HG03342 (cell line): ENCODE data around the gene SLC5A6.

Experiments used
- ATAC-seq: cut with Tn5 transposase; IDR thresholded peaks from one replicate; pipeline ENCODE4 v1.9.1; 2021; ENCODE audit warnings: mild to moderate bottlenecking, moderate library complexity; ENCODE audit not compliant: unreplicated experiment

SLC5A6 gene

GRCh38 chr2:27211943-27212625 is at the start of gene SLC5A6, which contains the start of gene ATRAID:
TSS of gene SLC5A6 (minus strand) at chr2:27212268. CDS start at chr2:27207650, 4,618 bp downstream.
TSS of gene ATRAID (plus strand) at chr2:27212041. CDS start at chr2:27212369, 328 bp downstream.
- ATAC-seq: peak; percentile 76

- ATAC-seq: no peak
Measured at GRCh38 chr2:27261241-27261925, 49.3 kb upstream of the SLC5A6 start.

GRCh38 chr2:27258051-27258450 is 46.0 kb upstream of the SLC5A6 start:
- no peak for ATAC-seq

GRCh38 chr2:27256855-27257454 is 44.9 kb upstream of the SLC5A6 start:
- ATAC-seq: no peak

GRCh38 chr2:27255660-27256059 is 43.6 kb upstream of the SLC5A6 start:
- no peak for ATAC-seq

GRCh38 chr2:27255187-27255586 is 43.1 kb upstream of the SLC5A6 start:
- no peak for ATAC-seq

- ATAC-seq: no peak
Measured at GRCh38 chr2:27251766-27252165, 39.7 kb upstream of the SLC5A6 start.

GRCh38 chr2:27250652-27251379 is 38.7 kb upstream of the SLC5A6 start:
- ATAC-seq: no peak

GRCh38 chr2:27249891-27250651 is 38.0 kb upstream of the SLC5A6 start:
- ATAC-seq: no peak

- ATAC-seq: no peak
Measured at GRCh38 chr2:27249159-27249890, 37.3 kb upstream of the SLC5A6 start.

GRCh38 chr2:27247893-27248292 is 35.8 kb upstream of the SLC5A6 start:
- no peak for ATAC-seq

- ATAC-seq: no peak
Measured at GRCh38 chr2:27245626-27246025, 33.6 kb upstream of the SLC5A6 start.

- ATAC-seq: no peak
Measured at GRCh38 chr2:27245116-27245515, 33.0 kb upstream of the SLC5A6 start.

GRCh38 chr2:27243391-27244130 is 31.5 kb upstream of the SLC5A6 start:
- ATAC-seq: no peak

- no peak for ATAC-seq
Measured at GRCh38 chr2:27242614-27242951, 30.5 kb upstream of the SLC5A6 start.

GRCh38 chr2:27241761-27242613 is 29.9 kb upstream of the SLC5A6 start:
- no peak for ATAC-seq

- ATAC-seq: no peak
Measured at GRCh38 chr2:27240406-27240805, 28.3 kb upstream of the SLC5A6 start.

GRCh38 chr2:27238976-27239375 is 26.9 kb upstream of the SLC5A6 start:
- ATAC-seq: no peak
